GM12878 (cell line): Measurements from ENCODE around the gene UBE2Z. TPM values are rescaled to one million over a fixed set of nuclear protein-coding genes. Genes with fewer than 3 reads are reported as not detected.

Experiments
- ATAC-seq: fragments of 200-7000 bp; cut with Tn5 transposase; 3 replicates; pipeline ENCODE4 v1.9.1; 2020; ENCODE audit warnings: mild to moderate bottlenecking, moderate library complexity
- BruUV-seq: library from RNA; stranded (reverse); fragments of 400-500 nt; replicated peaks from 2 replicates; lab custom pipeline; 2021; lab: Mats Ljungman, UMichigan
- CTCF ChIA-PET: fragments of 300-600 bp; sonication (Branson Sonifier 250); formaldehyde crosslinking; extraction: SDS; loops from one replicate; lab custom pipeline; 2021; ENCODE audit warnings: inconsistent platforms; lab: Yijun Ruan, JAX
- POLR2A ChIA-PET: fragments of 350-600 bp; formaldehyde crosslinking; extraction: SDS; loops from one replicate; lab custom pipeline; 2021; ENCODE audit warnings: inconsistent platforms; lab: Charles Lee
- RAD21 ChIA-PET: fragments of 300-600 bp; sonication (Branson Sonifier 250); formaldehyde crosslinking; loops from one replicate; lab custom pipeline; 2023; ENCODE audit warnings: antibody characterized with exemption; ENCODE audit not compliant: unreplicated experiment; lab: Charles Lee
- SMC1A ChIA-PET: fragments of 300-600 bp; sonication (Branson Sonifier 250); formaldehyde crosslinking; loops from one replicate; lab custom pipeline; 2023; ENCODE audit not compliant: unreplicated experiment, uncharacterized antibody; lab: Charles Lee
- DNase-seq: peaks from one replicate; pipeline ENCODE4 v3.0.0-alpha.2; 2011; ENCODE audit warnings: low read depth, low spot score
- FAIRE-seq: peaks from 3 replicates; lab custom pipeline; 2011; peaks lifted over from hg19 to GRCh38; lab: Jason Lieb, UNC
- H2AFZ ChIP-seq: 2 replicates; pipeline ENCODE4 v1.6.0; 2011; ENCODE audit warnings: low read depth, low read length, control low read depth; ENCODE audit not compliant: control insufficient read depth
- H3K27ac ChIP-seq: 2 replicates; pipeline ENCODE4 v1.5.1; 2011; ENCODE audit warnings: control low read depth; ENCODE audit not compliant: control insufficient read depth, insufficient read depth
- H3K27me3 ChIP-seq, 2 experiments: replicated peaks in 1 of 2; 2 replicates each; pipeline versions ENCODE4 v1.6.0 to v1.6.1; 2011; ENCODE audit warnings: low read length in 1 of 2; ENCODE audit not compliant: control insufficient read depth in 2 of 2, insufficient read depth in 2 of 2
- H3K36me3 ChIP-seq, 2 experiments: 2 replicates each; pipeline ENCODE4 v1.5.1; 2011; ENCODE audit warnings: low read length in 1 of 2; ENCODE audit not compliant: control insufficient read depth in 2 of 2, insufficient read depth in 2 of 2
- H3K4me1 ChIP-seq: 2 replicates; pipeline ENCODE4 v1.6.1; 2011; ENCODE audit warnings: mild to moderate bottlenecking, low read length, moderate library complexity, mixed read lengths; ENCODE audit not compliant: control insufficient read depth, insufficient read depth
- H3K4me2 ChIP-seq: 2 replicates; pipeline ENCODE4 v1.6.0; 2011; ENCODE audit warnings: control low read depth; ENCODE audit not compliant: control insufficient read depth, insufficient read depth
- H3K4me3 ChIP-seq: fragments of 200-600 bp; sonication (generic); 2 replicates; pipeline ENCODE4 v1.5.1; 2016
- H3K79me2 ChIP-seq: 2 replicates; pipeline ENCODE4 v1.6.0; 2011; ENCODE audit warnings: low read length; ENCODE audit not compliant: control insufficient read depth, insufficient read depth
- H3K9ac ChIP-seq: 2 replicates; pipeline ENCODE4 v1.8.0; 2011; ENCODE audit warnings: low read length, control low read depth, mixed read lengths; ENCODE audit not compliant: control insufficient read depth, insufficient read depth
- H3K9me3 ChIP-seq: replicated peaks from 3 replicates; pipeline ENCODE4 v1.5.1; 2011; ENCODE audit warnings: mild to moderate bottlenecking, low read length; ENCODE audit not compliant: control insufficient read depth, insufficient read depth
- H4K20me1 ChIP-seq: 2 replicates; pipeline ENCODE4 v1.6.0; 2011; ENCODE audit not compliant: control insufficient read depth, insufficient read depth
- FOXM1 ChIP-seq: IDR thresholded peaks from 2 replicates; pipeline ENCODE4 v1.6.1; 2012; ENCODE audit warnings: low read depth, mild to moderate bottlenecking, inconsistent platforms, low read length, moderate library complexity
- NFIC ChIP-seq: IDR thresholded peaks from 2 replicates; pipeline ENCODE4 v1.6.1; 2012; ENCODE audit warnings: low read depth, mild to moderate bottlenecking, inconsistent platforms, low read length, moderate library complexity
- NFYA ChIP-seq: IDR thresholded peaks from 2 replicates; pipeline ENCODE4 v1.6.1; 2011; ENCODE audit warnings: low read depth, mild to moderate bottlenecking, low read length, improper control_type of control experiment, borderline replicate concordance
- NR2C1 ChIP-seq: fragments of 450-650 bp; IDR thresholded peaks from 2 replicates; pipeline ENCODE4 v1.6.1; 2017; ENCODE audit warnings: antibody characterized with exemption, mild to moderate bottlenecking, moderate library complexity
- SMARCA5 ChIP-seq: fragments of 450-650 bp; IDR thresholded peaks from 2 replicates; pipeline ENCODE4 v1.6.1; 2017; ENCODE audit warnings: mild to moderate bottlenecking
- SRF ChIP-seq, 2 experiments: IDR thresholded peaks; 2 replicates each; pipeline ENCODE4 v1.6.1; 2011; ENCODE audit warnings: low read depth in 2 of 2, low read length in 2 of 2, mild to moderate bottlenecking in 1 of 2, moderate library complexity in 1 of 2
- TBL1XR1 ChIP-seq: IDR thresholded peaks from 2 replicates; pipeline ENCODE4 v1.6.1; 2012; ENCODE audit warnings: low read depth, low read length, improper control_type of control experiment
- TCF12 ChIP-seq: IDR thresholded peaks from 2 replicates; pipeline ENCODE4 v1.6.1; 2011; ENCODE audit warnings: low read depth, mild to moderate bottlenecking, low read length
- ZNF274 ChIP-seq: IDR thresholded peaks from one replicate; pipeline ENCODE4 v1.8.0; 2011; ENCODE audit not compliant: insufficient read length, insufficient read depth
- WGBS: methylation state at CpG from one replicate; pipeline ENCODE4 v1.1.6; 2016; ENCODE audit warnings: low lambda C conversion rate; ENCODE audit not compliant: insufficient replicate concordance, insufficient coverage; ENCODE audit errors: missing lambda C conversion rate; 5-methylcytosine and 5-hydroxymethylcytosine counted together
- in situ Hi-C: fragments of 300-500 bp; cut with MboI; formaldehyde crosslinking; loops from 9 replicates; pipeline ENCODE4 v1.14.3; 2018; ENCODE audit warnings: mixed read lengths
- intact Hi-C: fragments of 100-400 bp; cut with micrococcal nuclease; formaldehyde crosslinking; loops from one replicate; pipeline ENCODE4 v1.14.2; 2022; ENCODE audit not compliant: unreplicated experiment
- polyA plus RNA-seq, 11 experiments: library from polyadenylated mRNA; depleted of rRNA in 4 of 11; unstranded in 6 of 11; stranded (reverse) in 5 of 11; fragments of >200 nt; fragmentation: Nextera tagmentation in 4 of 11; fragmentation: Illumina TruSeq in 1 of 11; extraction: Ambion mirVana in 4 of 11; extraction: Trizol in 1 of 11; gene quantifications; 1 replicate in 1 of 11; 2 replicates in 10 of 11; pipeline versions ENCODE4 v1.2.1 to v1.2.3, GENCODE V29; 2011 to 2016; ENCODE audit warnings: inconsistent platforms in 2 of 11, missing spikeins in 2 of 11, low read depth in 1 of 11
- total RNA-seq, 4 experiments: library from RNA; depleted of rRNA in 3 of 4; stranded (reverse); fragments of >200 nt in 3 of 4; fragmentation: Illumina TruSeq in 1 of 4; extraction: Trizol in 1 of 4; gene quantifications; 2 replicates each; pipeline versions ENCODE4 v1.2.1 to v1.2.3, GENCODE V29; 2013 to 2021
- TF ChIP-seq, protein P1 (sequence below): fragments of 450-650 bp; IDR thresholded peaks from 2 replicates; pipeline ENCODE4 v1.6.1; 2016; ENCODE audit warnings: mild to moderate bottlenecking, moderate library complexity, borderline replicate concordance
- TF ChIP-seq, protein P2 (sequence below): IDR thresholded peaks from 2 replicates; pipeline ENCODE4 v1.6.1; 2012; ENCODE audit warnings: low read depth, low read length, improper control_type of control experiment

Gene UBE2Z
- total and polyA plus RNA-seq, 10 of the 15 experiments (the other 5 are each of a cell fraction or from before 2014, with no cell fraction given), result 23.1 to 191 (median 57.4) TPM

GRCh38 chr17:48972749-48973097 lies 64.5 kb downstream of the UBE2Z start:
- H3K9me3 ChIP-seq, result no peaks in the 10 kb centered on the region; the same call in 2 of the 3 replicates
- no peak for ATAC-seq
- peaks cover 0 to 2% of the 10 kb centered on the region in 2 experiments; a peak in 3 of 4 replicates for H3K27me3 ChIP-seq
- no TSS peak for BruUV-seq
- intact Hi-C loops (no loop called here), in situ Hi-C loops (no loop called here)
- no peaks in the 10 kb centered on the region for H3K79me2 ChIP-seq
- ChIA-PET SMC1A (no interaction called here), RAD21 (no interaction called here), CTCF (interaction anchor here (0.5 kb wide), 1 partner anchor 58 kb away, joined by 3 read pairs; no protein-coding TSS in a partner anchor), POLR2A (no interaction called here)
- H3K4me3 ChIP-seq, result no peak overlapping the region
- H3K4me2 ChIP-seq, result no peak overlapping the region
- H3K36me3 ChIP-seq, result no peaks in the 10 kb centered on the region
- no peak overlapping the region for H3K27ac ChIP-seq
- H3K4me1 ChIP-seq, result no peaks in the 10 kb centered on the region
- H2AFZ ChIP-seq, result no peak overlapping the region
- FAIRE-seq, result no peak
- H4K20me1 ChIP-seq, result no peaks in the 10 kb centered on the region
- TF ChIP-seq, protein P1, sequence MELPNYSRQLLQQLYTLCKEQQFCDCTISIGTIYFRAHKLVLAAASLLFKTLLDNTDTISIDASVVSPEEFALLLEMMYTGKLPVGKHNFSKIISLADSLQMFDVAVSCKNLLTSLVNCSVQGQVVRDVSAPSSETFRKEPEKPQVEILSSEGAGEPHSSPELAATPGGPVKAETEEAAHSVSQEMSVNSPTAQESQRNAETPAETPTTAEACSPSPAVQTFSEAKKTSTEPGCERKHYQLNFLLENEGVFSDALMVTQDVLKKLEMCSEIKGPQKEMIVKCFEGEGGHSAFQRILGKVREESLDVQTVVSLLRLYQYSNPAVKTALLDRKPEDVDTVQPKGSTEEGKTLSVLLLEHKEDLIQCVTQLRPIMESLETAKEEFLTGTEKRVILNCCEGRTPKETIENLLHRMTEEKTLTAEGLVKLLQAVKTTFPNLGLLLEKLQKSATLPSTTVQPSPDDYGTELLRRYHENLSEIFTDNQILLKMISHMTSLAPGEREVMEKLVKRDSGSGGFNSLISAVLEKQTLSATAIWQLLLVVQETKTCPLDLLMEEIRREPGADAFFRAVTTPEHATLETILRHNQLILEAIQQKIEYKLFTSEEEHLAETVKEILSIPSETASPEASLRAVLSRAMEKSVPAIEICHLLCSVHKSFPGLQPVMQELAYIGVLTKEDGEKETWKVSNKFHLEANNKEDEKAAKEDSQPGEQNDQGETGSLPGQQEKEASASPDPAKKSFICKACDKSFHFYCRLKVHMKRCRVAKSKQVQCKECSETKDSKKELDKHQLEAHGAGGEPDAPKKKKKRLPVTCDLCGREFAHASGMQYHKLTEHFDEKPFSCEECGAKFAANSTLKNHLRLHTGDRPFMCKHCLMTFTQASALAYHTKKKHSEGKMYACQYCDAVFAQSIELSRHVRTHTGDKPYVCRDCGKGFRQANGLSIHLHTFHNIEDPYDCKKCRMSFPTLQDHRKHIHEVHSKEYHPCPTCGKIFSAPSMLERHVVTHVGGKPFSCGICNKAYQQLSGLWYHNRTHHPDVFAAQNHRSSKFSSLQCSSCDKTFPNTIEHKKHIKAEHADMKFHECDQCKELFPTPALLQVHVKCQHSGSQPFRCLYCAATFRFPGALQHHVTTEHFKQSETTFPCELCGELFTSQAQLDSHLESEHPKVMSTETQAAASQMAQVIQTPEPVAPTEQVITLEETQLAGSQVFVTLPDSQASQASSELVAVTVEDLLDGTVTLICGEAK, result no peak
- TF ChIP-seq NFIC (no peak), NFYA (no peak), SRF (IDR thresholded peaks at IDR 0.05; ENCODE audit: low read depth in 2 of 2, low read length in 2 of 2) (no peak), NR2C1 (no peak), TBL1XR1 (no peak), SMARCA5 (no peak), FOXM1 (no peak), TCF12 (no peak), ZNF274 (no peak)
- TF ChIP-seq, protein P2, sequence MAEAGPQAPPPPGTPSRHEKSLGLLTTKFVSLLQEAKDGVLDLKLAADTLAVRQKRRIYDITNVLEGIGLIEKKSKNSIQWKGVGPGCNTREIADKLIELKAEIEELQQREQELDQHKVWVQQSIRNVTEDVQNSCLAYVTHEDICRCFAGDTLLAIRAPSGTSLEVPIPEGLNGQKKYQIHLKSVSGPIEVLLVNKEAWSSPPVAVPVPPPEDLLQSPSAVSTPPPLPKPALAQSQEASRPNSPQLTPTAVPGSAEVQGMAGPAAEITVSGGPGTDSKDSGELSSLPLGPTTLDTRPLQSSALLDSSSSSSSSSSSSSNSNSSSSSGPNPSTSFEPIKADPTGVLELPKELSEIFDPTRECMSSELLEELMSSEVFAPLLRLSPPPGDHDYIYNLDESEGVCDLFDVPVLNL, result no peak
- no peak for DNase-seq
- 23% methylated on average over 7 of the region's 7 CpGs for WGBS
- no peak overlapping the region for H3K9ac ChIP-seq
